HepG2 (cell line): ENCODE data around the gene IP6K3. TPM values are rescaled to one million over a fixed set of nuclear protein-coding genes. Genes with fewer than 3 reads are reported as not detected.

Experiments used
- ATAC-seq: fragments of 200-7000 bp; cut with Tn5 transposase; 3 replicates; pipeline ENCODE4 v1.9.1; 2020; ENCODE audit warnings: mild to moderate bottlenecking, moderate library complexity
- BruUV-seq: library from RNA; stranded (reverse); fragments of 400-500 nt; replicated peaks from 2 replicates; lab custom pipeline; 2021; lab: Mats Ljungman, UMichigan
- CTCF ChIA-PET: fragments of 300-600 bp; formaldehyde crosslinking; extraction: SDS; loops from one replicate; lab custom pipeline; 2021; ENCODE audit warnings: low total read pairs, inconsistent platforms, low intra/inter-chr PET ratio; lab: Yijun Ruan, JAX
- POLR2A ChIA-PET: fragments of 350-600 bp; sonication (Branson Sonifier 250); formaldehyde crosslinking; loops from one replicate; lab custom pipeline; 2020; ENCODE audit warnings: antibody characterized with exemption, inconsistent platforms; lab: Yijun Ruan, JAX
- DNase-seq: peaks from one replicate; pipeline ENCODE4 v3.0.0-alpha.2; 2015; ENCODE audit warnings: low spot score
- FAIRE-seq: peaks from 3 replicates; lab custom pipeline; 2011; peaks lifted over from hg19 to GRCh38; lab: Jason Lieb, UNC
- H2AFZ ChIP-seq: one replicate; pipeline ENCODE4 v1.6.1; 2011; ENCODE audit warnings: low read length, inconsistent platforms
- H3K27ac ChIP-seq: fragments of 300-600 bp; 3 replicates; pipeline ENCODE4 v1.8.0; 2011; ENCODE audit warnings: mixed run types, mild to moderate bottlenecking, mixed read lengths, low read length, inconsistent platforms; ENCODE audit not compliant: insufficient read depth; ENCODE audit errors: extremely low read length
- H3K27me3 ChIP-seq, 2 experiments: fragments of 200-600 bp in 1 of 2; 2 replicates in 1 of 2; 3 replicates in 1 of 2; pipeline versions ENCODE4 v1.6.0 to v1.8.0; 2011; ENCODE audit warnings: low read length in 2 of 2, mild to moderate bottlenecking in 2 of 2, moderate library complexity in 2 of 2, inconsistent platforms in 1 of 2; ENCODE audit not compliant: insufficient read depth in 2 of 2, control insufficient read depth in 1 of 2
- H3K36me3 ChIP-seq, 2 experiments: fragments of 200-600 bp in 1 of 2; replicated peaks in 1 of 2; 2 replicates in 1 of 2; 3 replicates in 1 of 2; pipeline versions ENCODE4 v1.5.1 to v1.8.0; 2011; ENCODE audit warnings: low read length in 2 of 2, inconsistent platforms in 1 of 2; ENCODE audit not compliant: insufficient read depth in 2 of 2, control insufficient read depth in 1 of 2
- H3K4me1 ChIP-seq: 2 replicates; pipeline ENCODE4 v1.5.1; 2012; ENCODE audit warnings: low read length, inconsistent platforms; ENCODE audit not compliant: insufficient read depth
- H3K4me2 ChIP-seq: 2 replicates; pipeline ENCODE4 v1.6.0; 2011; ENCODE audit warnings: low read depth, low read length, inconsistent platforms
- H3K4me3 ChIP-seq, 3 experiments: fragments of 200-600 bp in 1 of 3; sonication (generic), shearing (Covaris generic) in 1 of 3; replicated peaks in 1 of 3; 2 replicates each; pipeline ENCODE4 v1.5.1; 2011 to 2016; ENCODE audit warnings: low read length in 3 of 3, inconsistent platforms in 2 of 3, low read depth in 2 of 3, mild to moderate bottlenecking in 2 of 3, control low read depth in 1 of 3, mixed read lengths in 1 of 3; ENCODE audit not compliant: insufficient read depth in 1 of 3
- H3K79me2 ChIP-seq: one replicate; pipeline ENCODE4 v1.6.1; 2011; ENCODE audit warnings: low read length, inconsistent platforms; ENCODE audit not compliant: insufficient read depth
- H3K9ac ChIP-seq: 2 replicates; pipeline ENCODE4 v1.6.0; 2011; ENCODE audit warnings: mild to moderate bottlenecking, low read depth, low read length, inconsistent platforms; ENCODE audit not compliant: insufficient read depth
- H3K9me3 ChIP-seq: 2 replicates; pipeline ENCODE4 v1.5.1; 2012; ENCODE audit warnings: mild to moderate bottlenecking, low read length
- H4K20me1 ChIP-seq: 2 replicates; pipeline ENCODE4 v1.6.0; 2011; ENCODE audit warnings: inconsistent platforms, mild to moderate bottlenecking, low read length, moderate library complexity; ENCODE audit not compliant: insufficient read depth
- RXRB ChIP-seq: IDR thresholded peaks from 2 replicates; pipeline ENCODE4 v1.6.1; 2016; ENCODE audit warnings: borderline replicate concordance, missing genetic modification reagents, missing compliant biosample characterization
- SAP130 ChIP-seq: IDR thresholded peaks from 2 replicates; pipeline ENCODE4 v1.6.1; 2016; ENCODE audit warnings: low read depth
- ZFX ChIP-seq: sonication (generic); formaldehyde crosslinking; IDR thresholded peaks from 2 replicates; pipeline ENCODE4 v1.4.0; 2020; ENCODE audit warnings: mild to moderate bottlenecking, low read depth, missing genetic modification reagents, moderate library complexity
- ZNF318 ChIP-seq: sonication (generic); formaldehyde crosslinking; IDR thresholded peaks from 2 replicates; pipeline ENCODE4 v1.4.0; 2020; ENCODE audit warnings: mild to moderate bottlenecking, missing genetic modification reagents
- ZNF572 ChIP-seq: sonication (generic); formaldehyde crosslinking; IDR thresholded peaks from 2 replicates; pipeline ENCODE4 v1.5.1; 2020; ENCODE audit warnings: mild to moderate bottlenecking, missing genetic modification reagents
- WGBS: methylation state at CpG from one replicate; pipeline ENCODE4 v1.1.6; 2017; ENCODE audit warnings: low lambda C conversion rate; 5-methylcytosine and 5-hydroxymethylcytosine counted together
- in situ Hi-C: cut with HindIII; loops from 2 replicates; pipeline ENCODE4 v1.10.0; 2017; ENCODE audit warnings: low pct_unique_long_range_greater_than_20kb; ENCODE audit not compliant: extremely low pct_ligation_motif_present
- intact Hi-C: fragments of 100-400 bp; cut with micrococcal nuclease; formaldehyde crosslinking; loops from one replicate; pipeline ENCODE4 v1.10.0; 2022; ENCODE audit not compliant: unreplicated experiment
- polyA plus RNA-seq, 8 experiments: library from polyadenylated mRNA; depleted of rRNA in 3 of 8; stranded (reverse) in 7 of 8; unstranded in 1 of 8; fragments of >200 nt; fragmentation: Illumina TruSeq in 4 of 8; extraction: Trizol in 4 of 8; gene quantifications; 2 replicates each; pipeline versions ENCODE4 v1.2.1 to v1.2.3, GENCODE V29; 2011 to 2016; ENCODE audit warnings: low read depth in 4 of 8, missing spikeins in 1 of 8, mixed read lengths in 1 of 8; ENCODE audit not compliant: insufficient read depth in 1 of 8
- total RNA-seq, 5 experiments: library from RNA; depleted of rRNA; stranded (reverse); fragments of >200 nt; fragmentation: Illumina TruSeq; extraction: Trizol; gene quantifications; 2 replicates each; pipeline ENCODE4 v1.2.3, GENCODE V29; 2016; ENCODE audit warnings: low read depth in 1 of 5

The IP6K3 gene
- total and polyA plus RNA-seq, 2 of the 13 experiments (the other 11 are each of a cell fraction or from before 2014, with no cell fraction given): 0.11 to 0.18 TPM

GRCh38 chr6:33717934-33718455 is 28.7 kb downstream of the IP6K3 start (continued):
- TF ChIP-seq ZNF572 (CRISPR knock-in tag): no peak
- TF ChIP-seq ZNF318 (CRISPR knock-in tag): no peak

GRCh38 chr6:33716890-33717632 is 29.6 kb downstream of the IP6K3 start:
- ChIA-PET CTCF (no interaction called here), POLR2A (no interaction called here)
- WGBS: 14% methylated on average over 8 of the region's 8 CpGs
- no TSS peak for BruUV-seq
- Histone ChIP-seq H3K9ac (no peak overlapping the region), H3K4me1 (peaks cover 40% of the 10 kb centered on the region), H4K20me1 (no peaks in the 10 kb centered on the region), H3K79me2 (no peaks in the 10 kb centered on the region), H2AFZ (no peak overlapping the region), H3K4me2 (no peak overlapping the region), H3K27ac (no peak overlapping the region), H3K9me3 (no peaks in the 10 kb centered on the region), H3K4me3 (no peak overlapping the region), H3K27me3 (peaks cover 0 to 11% of the 10 kb centered on the region in 2 experiments; a peak in 1 of 5 replicates), H3K36me3 (no peaks in the 10 kb centered on the region)
- peak; percentile 58 for DNase-seq
- ATAC-seq: peak; percentile 59
- peak; percentile 87 for FAIRE-seq
- in situ Hi-C loops (no loop called here), intact Hi-C loops (no loop called here)
- TF ChIP-seq RXRB (0 out of 2 replicates have a peak, but pooled peaks have one; percentile 32), SAP130 (CRISPR knock-in tag) (peak; percentile 52), ZFX (peak; percentile 27; the same call in 1 of the 2 replicates)
